ENCODE results near the gene SPTAN1. TPM values are rescaled to one million over a fixed set of nuclear protein-coding genes. Genes with fewer than 3 reads are reported as not detected.
"Not testable (repeated sequence)": the region's sequence is repeated elsewhere in the genome, so short reads cannot be mapped to it uniquely, and the experiment has no call there.

The SPTAN1 gene
- 240 and 249 TPM in 2 replicates for total RNA-seq

- intact Hi-C loops (cut with micrococcal nuclease) = loop anchor here (1.0 to 5.0 kb wide), 6 partner anchors 96 to 1075 kb away; partner anchors contain the start of genes NTMT1, ODF2, URM1 and ZDHHC12
- Mint-ChIP-seq H3K4me1 (peaks cover 36% of the 10 kb centered on the region), H3K9me3 (no peaks in the 10 kb centered on the region), H3K27ac (peak within 1 kb of the TSS; percentile 98), H3K27me3 (no peaks in the 10 kb centered on the region), H3K36me3 (ENCODE audit: low read depth) (no peaks in the 10 kb centered on the region), H3K4me3 (no peak within 1 kb of the TSS)
- DNase-seq = peak; percentile 99
These were observed at the start of gene SPTAN1 for GRCh38 chr9:128552153-128552743. TSS of gene SPTAN1 (plus strand) at chr9:128552587. CDS start at chr9:128566741, 14,154 bp downstream.

GRCh38 chr9:128503415-128503825 lies 49.0 kb upstream of the SPTAN1 start:
- H3K27ac Mint-ChIP-seq; intact Hi-C loops (cut with micrococcal nuclease): not testable (repeated sequence)
- peaks cover 28% of the 10 kb centered on the region for H3K36me3 Mint-ChIP-seq (ENCODE audit: low read depth)

GRCh38 chr9:128503870-128504269 lies 48.5 kb upstream of the SPTAN1 start:
- Mint-ChIP-seq H3K4me1 (peaks cover 21% of the 10 kb centered on the region), H3K4me3 (peak overlapping the region; percentile 72), H3K27me3 (no peaks in the 10 kb centered on the region), H3K27ac (peak overlapping the region; percentile 71), H3K36me3 (ENCODE audit: low read depth) (peaks cover 28% of the 10 kb centered on the region), H3K9me3 (no peaks in the 10 kb centered on the region)
- intact Hi-C loops (cut with micrococcal nuclease) = loop anchor here (1.0 to 2.0 kb wide), 5 partner anchors 47 to 315 kb away; partner anchors contain the start of genes COQ4, ENDOG, ODF2 and TRUB2
- peak; percentile 64 for DNase-seq

More at GRCh38 chr9:128503415-128503825, 49.0 kb upstream of the SPTAN1 start:
- DNase-seq, H3K27me3 Mint-ChIP-seq, H3K9me3 Mint-ChIP-seq: not testable (repeated sequence)
- peak overlapping the region; percentile 72 for H3K4me3 Mint-ChIP-seq
- peaks cover 17% of the 10 kb centered on the region for H3K4me1 Mint-ChIP-seq

GRCh38 chr9:128504485-128505413 lies 47.6 kb upstream of the SPTAN1 start, which contains the start of gene GLE1:
TSS of gene GLE1 (plus strand) at chr9:128504719. CDS start at chr9:128504806, 87 bp downstream.
- DNase-seq = peak; percentile 100
- H3K9me3 Mint-ChIP-seq = no peaks in the 10 kb centered on the region
- peaks cover 25% of the 10 kb centered on the region for H3K4me1 Mint-ChIP-seq
- H3K27me3 Mint-ChIP-seq = no peaks in the 10 kb centered on the region
- intact Hi-C loops (cut with micrococcal nuclease) = loop anchor here (1.0 to 2.0 kb wide), 5 partner anchors 46 to 314 kb away; partner anchors contain the start of genes COQ4, ENDOG, ODF2 and TRUB2
- peak within 1 kb of the TSS; percentile 96 for H3K4me3 Mint-ChIP-seq
- peak within 1 kb of the TSS; percentile 95 for H3K27ac Mint-ChIP-seq
- peaks cover 32% of the 10 kb centered on the region for H3K36me3 Mint-ChIP-seq (ENCODE audit: low read depth)

GRCh38 chr9:128505414-128505765 lies 47.0 kb upstream of the SPTAN1 start:
- H3K9me3 Mint-ChIP-seq = no peaks in the 10 kb centered on the region
- intact Hi-C loops (cut with micrococcal nuclease) = loop anchor here (2.0 kb wide), 3 partner anchors 45 to 313 kb away; partner anchors contain the start of genes ENDOG and ODF2

GRCh38 chr9:128505906-128506305 lies 46.5 kb upstream of the SPTAN1 start:
- H3K27me3 Mint-ChIP-seq, H3K27ac Mint-ChIP-seq, H3K9me3 Mint-ChIP-seq, DNase-seq: not testable (repeated sequence)
- intact Hi-C loops (cut with micrococcal nuclease) = loop anchor here (2.0 kb wide), 3 partner anchors 45 to 313 kb away; partner anchors contain the start of genes ENDOG and ODF2
- H3K4me3 Mint-ChIP-seq = peak overlapping the region; percentile 96
- H3K36me3 Mint-ChIP-seq (ENCODE audit: low read depth) = peaks cover 26% of the 10 kb centered on the region
- H3K4me1 Mint-ChIP-seq = peaks cover 25% of the 10 kb centered on the region

More at GRCh38 chr9:128505414-128505765, 47.0 kb upstream of the SPTAN1 start:
- DNase-seq = no peak
- H3K27ac Mint-ChIP-seq = peak overlapping the region; percentile 95
- H3K27me3 Mint-ChIP-seq = no peaks in the 10 kb centered on the region
- peaks cover 30% of the 10 kb centered on the region for H3K36me3 Mint-ChIP-seq (ENCODE audit: low read depth)
- peaks cover 25% of the 10 kb centered on the region for H3K4me1 Mint-ChIP-seq
- peak overlapping the region; percentile 96 for H3K4me3 Mint-ChIP-seq

GRCh38 chr9:128512820-128513219 lies 39.6 kb upstream of the SPTAN1 start:
- H3K36me3 Mint-ChIP-seq (ENCODE audit: low read depth) = peaks cover 55% of the 10 kb centered on the region
- no peak overlapping the region for H3K4me3 Mint-ChIP-seq
- no peak for DNase-seq
- H3K27me3 Mint-ChIP-seq = no peaks in the 10 kb centered on the region
- intact Hi-C loops (cut with micrococcal nuclease) = no loop called here
- peaks cover 15% of the 10 kb centered on the region for H3K4me1 Mint-ChIP-seq
- H3K27ac Mint-ChIP-seq = no peak overlapping the region
- H3K9me3 Mint-ChIP-seq = no peaks in the 10 kb centered on the region

- no peak overlapping the region for H3K27ac Mint-ChIP-seq
- no peak for DNase-seq
- no peaks in the 10 kb centered on the region for H3K27me3 Mint-ChIP-seq
- peaks cover 4% of the 10 kb centered on the region for H3K4me1 Mint-ChIP-seq
- no peaks in the 10 kb centered on the region for H3K9me3 Mint-ChIP-seq
- no peak overlapping the region for H3K4me3 Mint-ChIP-seq
- intact Hi-C loops (cut with micrococcal nuclease) = no loop called here
- peaks cover 60% of the 10 kb centered on the region for H3K36me3 Mint-ChIP-seq (ENCODE audit: low read depth)
These were observed 30.4 kb upstream of the SPTAN1 start for GRCh38 chr9:128521956-128522355.

- Mint-ChIP-seq H3K4me3 (no peak overlapping the region), H3K27ac (no peak overlapping the region), H3K27me3 (no peaks in the 10 kb centered on the region), H3K36me3 (ENCODE audit: low read depth) (peaks cover 58% of the 10 kb centered on the region), H3K4me1 (peaks cover 4% of the 10 kb centered on the region), H3K9me3 (no peaks in the 10 kb centered on the region)
- intact Hi-C loops (cut with micrococcal nuclease) = no loop called here
- DNase-seq = no peak
These were observed 29.0 kb upstream of the SPTAN1 start for GRCh38 chr9:128523199-128523925.

GRCh38 chr9:128526720-128527119 lies 25.7 kb upstream of the SPTAN1 start:
- H3K9me3 Mint-ChIP-seq = no peaks in the 10 kb centered on the region
- H3K4me3 Mint-ChIP-seq = no peak overlapping the region
- intact Hi-C loops (cut with micrococcal nuclease) = no loop called here
- DNase-seq = no peak
- H3K27ac Mint-ChIP-seq = no peak overlapping the region
- H3K27me3 Mint-ChIP-seq = no peaks in the 10 kb centered on the region
- peaks cover 55% of the 10 kb centered on the region for H3K36me3 Mint-ChIP-seq (ENCODE audit: low read depth)
- peaks cover 2% of the 10 kb centered on the region for H3K4me1 Mint-ChIP-seq

- no peak for DNase-seq
- H3K36me3 Mint-ChIP-seq (ENCODE audit: low read depth) = peaks cover 56% of the 10 kb centered on the region
- intact Hi-C loops (cut with micrococcal nuclease) = no loop called here
- no peak overlapping the region for H3K27ac Mint-ChIP-seq
- no peaks in the 10 kb centered on the region for H3K27me3 Mint-ChIP-seq
- H3K4me1 Mint-ChIP-seq = no peaks in the 10 kb centered on the region
- H3K9me3 Mint-ChIP-seq = no peaks in the 10 kb centered on the region
- no peak overlapping the region for H3K4me3 Mint-ChIP-seq
These were observed 23.8 kb upstream of the SPTAN1 start for GRCh38 chr9:128528445-128529160.

- Mint-ChIP-seq H3K9me3 (no peaks in the 10 kb centered on the region), H3K4me1 (no peaks in the 10 kb centered on the region), H3K27me3 (no peaks in the 10 kb centered on the region), H3K4me3 (no peak overlapping the region), H3K36me3 (ENCODE audit: low read depth) (peaks cover 58% of the 10 kb centered on the region), H3K27ac (peak overlapping the region; percentile 6)
- intact Hi-C loops (cut with micrococcal nuclease) = no loop called here
- no peak for DNase-seq
These were observed 23.2 kb upstream of the SPTAN1 start for GRCh38 chr9:128529191-128529590.

GRCh38 chr9:128532581-128532980 lies 19.8 kb upstream of the SPTAN1 start:
- Mint-ChIP-seq H3K9me3 (no peaks in the 10 kb centered on the region), H3K27me3 (no peaks in the 10 kb centered on the region), H3K27ac (peak overlapping the region; percentile 18), H3K4me3 (no peak overlapping the region), H3K36me3 (ENCODE audit: low read depth) (peaks cover 50% of the 10 kb centered on the region), H3K4me1 (no peaks in the 10 kb centered on the region)
- intact Hi-C loops (cut with micrococcal nuclease) = no loop called here
- no peak for DNase-seq
